Fibroblast of skin of left quadriceps (primary cell): Measurements from ENCODE around the gene SCYGR5.
"Not testable (repeated sequence)": the region's sequence is repeated elsewhere in the genome, so short reads cannot be mapped to it uniquely, and the experiment has no call there.

Source experiments
- DNase-seq, 2 experiments: peaks; one replicate each; pipeline ENCODE4 v3.0.0-alpha.2; 2013; ENCODE audit warnings: low read depth in 2 of 2

The SCYGR5 gene

GRCh38 chr2:227673620-227674019 lies 7.0 kb downstream of the SCYGR5 start:
- not testable (repeated sequence) for DNase-seq

GRCh38 chr2:227674485-227674884 lies 7.9 kb downstream of the SCYGR5 start:
- no peak for DNase-seq

GRCh38 chr2:227677928-227678327 lies 11.3 kb downstream of the SCYGR5 start:
- no peak for DNase-seq

GRCh38 chr2:227684258-227684657 lies 17.7 kb downstream of the SCYGR5 start:
- no peak for DNase-seq

DNA sequence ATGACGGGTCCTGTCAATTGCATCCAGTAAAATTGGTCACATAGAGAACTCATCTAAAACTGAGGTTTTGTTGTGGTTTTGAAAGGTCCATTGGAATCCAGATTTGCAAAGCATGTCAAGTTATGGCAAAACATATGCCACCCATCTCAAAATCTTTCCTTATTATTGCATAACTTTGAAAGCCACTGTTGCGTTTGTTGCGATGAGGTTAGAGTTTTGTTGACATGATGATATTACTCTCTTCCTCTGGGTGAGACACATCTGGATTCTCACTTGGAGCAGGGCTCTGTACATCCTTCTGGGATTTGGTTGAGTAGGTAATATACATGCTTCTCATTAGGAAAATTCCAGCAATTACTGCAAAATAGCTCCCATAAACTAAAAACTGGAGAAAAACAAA lies 20.6 kb downstream of the SCYGR5 start:
- no peak for DNase-seq

DNA sequence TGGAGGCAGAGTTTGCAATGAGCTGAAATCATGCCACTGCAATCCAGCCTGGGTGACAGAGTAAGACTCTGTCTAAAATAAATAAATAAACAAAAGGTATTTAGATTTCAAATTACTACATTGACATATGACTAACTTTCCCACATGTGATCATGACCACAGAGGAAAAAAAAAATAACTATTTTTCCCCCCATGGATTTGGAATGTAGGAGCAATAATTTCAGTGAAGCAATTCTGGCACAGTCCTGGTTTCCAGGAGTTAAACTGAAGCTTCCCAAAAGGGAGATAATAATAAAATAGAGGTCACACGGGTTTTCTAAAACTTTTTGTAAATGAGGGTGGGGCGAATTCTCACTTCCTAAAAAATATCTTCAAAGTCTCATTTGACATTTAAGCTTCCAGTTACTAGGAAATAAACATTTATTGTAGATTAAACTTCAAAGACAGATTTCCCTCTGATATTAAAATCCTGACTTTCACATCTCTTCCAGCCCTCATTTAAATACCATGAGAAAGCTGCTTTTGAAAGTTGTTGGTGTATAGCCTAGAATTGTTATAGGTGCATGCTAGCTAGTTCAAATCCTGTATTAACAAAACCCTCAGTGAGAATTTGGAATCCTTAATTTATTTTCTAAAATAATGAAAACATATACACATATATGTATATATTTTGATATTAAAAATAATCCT lies 30.5 kb downstream of the SCYGR5 start:
- no peak for DNase-seq

DNA sequence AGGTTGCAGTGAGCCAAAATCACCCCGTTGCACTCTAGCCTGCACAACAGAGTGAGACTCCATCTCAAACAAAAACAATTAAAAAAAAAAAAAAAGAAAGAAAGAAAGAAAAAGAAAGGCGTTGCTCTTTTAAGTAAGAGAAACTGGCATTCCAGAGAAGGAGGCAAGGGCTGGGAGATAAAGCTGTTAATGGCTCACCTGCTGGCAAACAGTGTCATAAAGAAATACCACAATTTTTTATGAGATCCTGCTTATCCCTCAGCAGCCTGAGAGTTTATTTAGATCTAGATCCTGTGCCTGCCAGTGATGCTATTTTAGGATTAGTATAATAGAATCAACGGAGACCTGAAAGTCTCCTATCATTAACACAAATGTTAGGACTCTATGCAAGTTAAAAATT lies 35.0 kb downstream of the SCYGR5 start:
- DNase-seq, result no peak

- no peak for DNase-seq
These were observed 36.7 kb downstream of the SCYGR5 start for GRCh38 chr2:227703280-227703732.

GRCh38 chr2:227703961-227704360 lies 37.4 kb downstream of the SCYGR5 start:
- no peak for DNase-seq

- no peak for DNase-seq
These were observed 40.3 kb downstream of the SCYGR5 start for GRCh38 chr2:227706859-227707258.

- no peak for DNase-seq
These were observed 40.8 kb downstream of the SCYGR5 start for GRCh38 chr2:227707390-227707789.

GRCh38 chr2:227710986-227711385 lies 44.4 kb downstream of the SCYGR5 start:
- no peak for DNase-seq

DNA sequence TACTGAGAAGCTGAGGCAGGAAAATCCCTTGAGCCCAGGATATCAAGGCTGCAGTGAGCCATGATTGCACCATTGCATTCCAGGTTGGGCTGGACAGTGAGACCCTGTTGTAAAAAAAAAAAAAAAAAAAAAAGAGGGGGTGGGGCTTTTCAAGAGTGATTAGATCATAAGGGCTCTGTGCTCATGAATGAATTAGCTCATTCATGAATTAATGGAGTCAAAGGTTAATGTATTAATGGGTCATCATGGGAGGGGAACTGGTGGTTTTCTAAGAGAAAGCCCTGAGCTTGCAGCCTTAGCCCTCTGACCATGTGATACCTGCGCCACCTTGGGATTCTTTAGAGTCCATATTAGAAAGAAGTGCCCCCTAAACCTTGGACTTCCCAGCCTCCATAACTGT lies 46.7 kb downstream of the SCYGR5 start:
- no peak for DNase-seq

DNA sequence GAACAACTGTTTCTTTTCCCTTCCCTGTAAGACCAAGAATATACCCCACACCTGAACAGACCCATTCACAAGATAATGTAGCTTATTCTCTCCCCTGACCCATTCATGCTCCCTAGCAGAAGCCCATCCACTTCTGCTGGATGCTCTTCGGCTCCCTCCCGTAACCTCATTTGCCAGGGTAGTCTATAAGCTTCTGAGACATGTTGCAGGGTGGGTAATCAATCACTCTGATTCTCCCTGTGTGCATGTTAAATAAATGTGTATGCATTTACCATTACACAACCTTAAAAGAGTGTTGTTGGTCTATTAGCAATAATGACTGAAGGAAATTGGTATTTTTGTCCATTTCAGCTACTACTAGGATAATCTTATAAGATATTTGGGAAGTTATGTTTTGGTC lies 49.9 kb downstream of the SCYGR5 start:
- no peak for DNase-seq
